GM19397 (cell line): ENCODE measurements around the gene USP30.
"Not testable (repeated sequence)": the region's sequence is repeated elsewhere in the genome, so short reads cannot be mapped to it uniquely, and the experiment has no call there.

Experiments used
- ATAC-seq: cut with Tn5 transposase; IDR thresholded peaks from one replicate; pipeline ENCODE4 v1.9.1; 2021; ENCODE audit warnings: mild to moderate bottlenecking, moderate library complexity; ENCODE audit not compliant: unreplicated experiment

The USP30 gene

GRCh38 chr12:109049794-109050193, 2.6 kb upstream of the USP30 start:
- ATAC-seq = not testable (repeated sequence)

DNA sequence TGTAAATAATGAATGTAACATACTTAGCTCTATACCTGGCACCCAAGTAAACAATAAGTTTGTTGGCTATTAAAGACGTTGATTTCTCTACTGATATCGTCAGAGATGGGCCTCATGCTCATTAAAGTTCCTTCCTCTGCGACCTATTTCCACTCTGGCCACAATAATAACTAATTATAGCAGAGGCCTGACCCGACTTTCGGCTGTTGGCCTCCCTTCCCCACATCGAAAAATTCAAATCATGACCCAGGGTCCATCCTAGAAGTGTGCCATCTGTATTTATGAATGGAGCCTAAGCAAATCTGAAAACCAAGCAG, 321 bp upstream of the USP30 start:
- ATAC-seq = no peak

DNA sequence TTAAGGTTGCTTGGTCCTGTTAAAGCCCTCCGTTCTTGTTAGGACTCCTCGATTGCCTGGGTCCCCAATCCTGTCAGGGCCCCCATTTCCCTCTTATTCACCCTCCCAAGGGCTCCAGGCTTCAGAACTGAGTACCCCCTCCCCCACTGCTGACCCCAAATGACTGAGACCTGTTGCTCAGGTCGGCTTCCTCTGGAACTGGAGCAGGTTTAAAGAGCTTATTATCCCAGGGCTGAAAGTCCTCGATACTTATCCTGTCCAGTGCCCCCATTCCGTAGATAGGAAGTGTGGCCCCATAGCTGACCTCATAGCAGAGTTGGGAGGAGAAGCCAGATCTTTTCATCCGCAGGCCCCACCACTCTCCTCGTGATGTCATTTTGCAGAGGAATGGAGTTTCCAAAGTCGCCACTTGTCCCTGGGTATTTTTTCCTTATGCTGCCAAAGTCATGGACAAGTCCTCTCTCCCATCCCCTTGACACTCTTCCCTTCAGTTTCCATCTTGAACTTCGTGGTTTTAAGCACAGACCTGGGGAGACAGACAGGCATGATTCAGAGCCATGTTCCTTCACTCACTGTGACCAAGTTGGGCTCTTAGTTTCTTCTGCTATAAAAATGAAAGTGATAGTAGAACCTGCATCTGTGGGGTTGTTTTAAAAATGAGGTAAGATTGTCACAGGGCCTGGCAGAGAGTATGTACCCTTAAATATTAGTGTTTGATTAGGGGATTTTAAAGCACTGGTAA, 1.2 kb downstream of the USP30 start:
- ATAC-seq = no peak

GRCh38 chr12:109054124-109054513, 1.7 kb downstream of the USP30 start:
- ATAC-seq = not testable (repeated sequence)

- ATAC-seq = no peak
These were observed 2.1 kb downstream of the USP30 start for GRCh38 chr12:109054520-109054919.

GRCh38 chr12:109056891-109057290, 4.5 kb downstream of the USP30 start:
- no peak for ATAC-seq

- no peak for ATAC-seq
These were observed 5.0 kb downstream of the USP30 start for GRCh38 chr12:109057376-109057775.

GRCh38 chr12:109058773-109059172, 6.4 kb downstream of the USP30 start:
- ATAC-seq = no peak

- ATAC-seq = no peak
These were observed 11.8 kb downstream of the USP30 start for GRCh38 chr12:109064143-109064542.

DNA sequence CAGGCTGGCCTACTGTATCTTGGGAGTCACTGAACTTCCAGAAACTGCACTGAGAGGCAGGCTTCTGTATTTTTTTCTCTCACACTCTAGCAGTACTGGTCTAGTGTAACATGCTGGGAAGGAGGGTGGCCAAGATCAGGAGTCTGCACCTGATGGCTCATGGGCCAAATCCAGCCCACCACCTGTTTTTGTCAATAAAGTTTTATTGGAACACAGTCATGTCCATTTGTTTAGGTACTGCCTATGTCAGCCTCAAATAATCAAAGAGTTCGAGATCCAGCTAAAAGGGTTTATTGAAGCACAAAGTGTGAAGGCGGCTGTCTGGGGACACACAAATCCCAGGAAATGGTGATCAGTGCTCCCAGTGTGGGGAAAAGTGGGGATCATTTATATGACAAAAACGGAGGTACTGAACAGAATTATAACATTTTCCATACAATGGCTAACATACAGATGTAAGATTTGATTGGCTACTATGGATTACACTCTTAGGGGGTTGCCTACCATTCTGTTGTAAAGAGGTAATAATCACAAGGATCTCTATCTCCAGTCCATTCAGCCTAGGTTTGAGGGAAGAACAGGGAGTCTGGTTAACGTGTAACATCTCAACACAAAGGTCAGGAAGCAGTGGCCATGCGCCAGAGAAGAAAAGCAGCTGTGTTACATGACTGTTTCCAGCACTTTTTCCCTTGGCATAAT, 12.9 kb downstream of the USP30 start:
- ATAC-seq = no peak

DNA sequence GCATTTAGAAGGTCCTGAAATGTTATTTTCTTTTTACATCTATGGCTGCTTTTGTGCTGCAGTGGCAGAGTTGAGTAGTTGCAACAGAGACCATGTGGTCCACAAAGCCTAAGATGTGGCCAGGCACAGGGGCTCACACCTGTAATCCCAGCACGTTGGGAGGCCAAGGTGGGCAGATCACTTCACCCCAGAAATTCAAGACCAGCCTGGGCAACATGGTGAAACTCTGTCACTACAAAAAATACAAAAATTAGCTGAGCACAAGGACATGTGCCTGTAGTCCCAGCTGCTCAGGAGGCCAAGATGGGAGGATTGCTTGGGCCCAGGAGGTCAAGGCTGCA, 13.4 kb downstream of the USP30 start:
- ATAC-seq = no peak

DNA sequence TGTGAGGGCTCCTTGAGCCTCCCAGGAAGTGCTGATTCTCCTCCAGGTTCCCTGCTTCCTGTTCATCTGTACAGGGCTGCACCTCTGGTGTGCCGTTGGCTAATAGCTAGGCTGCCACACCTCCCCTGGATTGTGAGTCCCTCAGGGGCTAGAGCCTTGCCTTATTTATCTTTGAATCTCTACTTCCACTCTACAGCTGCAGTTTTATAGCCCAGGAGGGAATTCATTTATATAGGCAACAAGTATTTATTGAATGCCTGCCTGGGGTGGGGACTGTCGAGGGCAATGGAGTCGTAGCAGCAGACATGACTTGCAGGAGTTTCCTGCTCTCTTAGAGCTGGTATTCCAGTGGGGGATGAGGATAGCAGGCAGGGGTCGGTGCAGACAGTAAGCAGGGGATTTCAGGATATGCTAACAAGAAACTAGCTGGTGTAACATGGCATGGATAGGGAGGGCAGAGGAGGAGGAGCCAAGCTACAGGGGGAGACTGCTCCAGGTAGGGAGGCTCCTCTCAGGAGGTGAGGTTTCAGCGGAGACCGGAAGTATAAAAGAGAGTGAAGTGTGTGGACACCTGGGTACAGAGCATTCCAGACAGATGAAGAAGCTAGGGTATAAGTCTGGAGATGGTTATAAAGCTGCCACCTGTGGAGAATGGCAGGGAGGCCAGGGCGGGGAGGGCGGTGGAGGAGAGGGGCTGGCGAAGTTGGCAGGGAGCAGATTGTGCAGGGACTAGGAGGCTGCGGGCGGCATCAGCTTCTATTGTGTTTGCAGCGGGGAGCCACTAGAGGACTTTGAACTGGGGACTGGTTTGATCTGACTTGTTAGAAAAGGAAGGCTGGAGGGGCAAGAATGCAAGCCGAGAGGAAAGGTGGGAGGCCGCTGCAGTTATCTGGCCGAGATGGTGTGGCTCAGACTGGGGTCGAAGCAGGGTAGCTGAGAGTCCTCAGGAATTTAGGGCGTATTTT, 17.2 kb downstream of the USP30 start:
- no peak for ATAC-seq

- no peak for ATAC-seq
These were observed 22.5 kb downstream of the USP30 start for GRCh38 chr12:109074866-109075265.

- ATAC-seq = no peak
These were observed 30.4 kb downstream of the USP30 start for GRCh38 chr12:109082751-109083150.

DNA sequence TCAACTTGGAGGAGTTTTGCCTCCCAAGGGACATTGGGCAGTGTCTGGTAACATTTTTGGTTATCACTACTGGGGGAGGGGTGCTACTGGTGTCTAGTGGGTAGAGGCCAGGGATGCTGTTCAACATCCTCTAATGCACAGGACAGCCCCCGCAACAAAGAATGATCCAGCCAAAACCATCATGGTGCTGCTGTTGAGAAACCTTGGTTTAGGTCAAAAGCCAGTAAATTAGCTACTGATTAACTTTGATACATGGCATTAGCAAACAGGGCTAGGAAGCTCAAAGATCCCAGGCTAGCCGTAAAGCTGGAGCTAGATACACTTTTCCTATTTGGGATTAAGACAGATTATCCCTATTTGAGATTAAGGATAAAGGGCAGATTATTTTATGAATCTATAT, 32.0 kb downstream of the USP30 start:
- no peak for ATAC-seq

- no peak for ATAC-seq
These were observed 33.2 kb downstream of the USP30 start for GRCh38 chr12:109085590-109085989.

DNA sequence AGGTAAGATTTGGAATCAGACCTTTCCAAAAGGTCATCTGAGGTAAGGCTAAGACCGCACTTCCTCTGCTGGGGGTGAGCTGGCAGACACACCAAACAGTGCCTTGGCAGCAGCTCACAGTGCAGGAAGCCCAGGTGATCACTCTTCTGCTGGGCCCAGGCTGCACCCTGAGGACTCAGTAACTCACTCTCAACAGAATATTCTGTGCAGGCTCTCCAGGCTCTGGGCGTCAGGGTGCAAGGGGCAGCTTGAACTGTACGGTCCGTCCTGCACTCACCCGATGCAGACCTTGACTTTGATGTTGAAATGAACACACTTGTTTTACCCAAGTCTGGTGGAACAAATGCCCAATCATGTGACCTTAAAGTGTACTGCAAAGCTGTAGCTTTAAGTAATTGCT, 34.9 kb downstream of the USP30 start:
- ATAC-seq = no peak

- ATAC-seq = no peak
These were observed 36.4 kb downstream of the USP30 start for GRCh38 chr12:109088818-109089217.

GRCh38 chr12:109089683-109090082, 37.3 kb downstream of the USP30 start:
- ATAC-seq = no peak

- no peak for ATAC-seq
These were observed 40.2 kb downstream of the USP30 start for GRCh38 chr12:109092497-109093021.
